HEK293 (cell line): Measurements from ENCODE around the gene TSC2.

Source experiments
- ATF2 ChIP-seq: fragments of 450-650 bp; formaldehyde crosslinking; IDR thresholded peaks from 2 replicates; pipeline ENCODE4 v1.5.1; 2016; ENCODE audit warnings: missing biosample characterization, missing genetic modification characterization, low read depth
- EGR2 ChIP-seq: fragments of 450-650 bp; formaldehyde crosslinking; IDR thresholded peaks from 2 replicates; pipeline ENCODE4 v1.5.1; 2016; ENCODE audit warnings: low read depth, missing biosample characterization, missing genetic modification characterization
- GLI4 ChIP-seq: fragments of 450-650 bp; formaldehyde crosslinking; IDR thresholded peaks from 2 replicates; pipeline ENCODE4 v1.5.1; 2016; ENCODE audit warnings: missing biosample characterization, missing genetic modification characterization
- HIC1 ChIP-seq: fragments of 450-650 bp; formaldehyde crosslinking; IDR thresholded peaks from 2 replicates; pipeline ENCODE4 v1.5.1; 2016; ENCODE audit warnings: missing biosample characterization, missing genetic modification characterization
- PATZ1 ChIP-seq: fragments of 450-650 bp; formaldehyde crosslinking; IDR thresholded peaks from 2 replicates; pipeline ENCODE4 v1.5.1; 2016; ENCODE audit warnings: missing biosample characterization, missing genetic modification characterization
- PRDM10 ChIP-seq: fragments of 450-650 bp; formaldehyde crosslinking; IDR thresholded peaks from 2 replicates; pipeline ENCODE4 v1.5.1; 2016; ENCODE audit warnings: missing biosample characterization, missing genetic modification characterization
- ZBTB44 ChIP-seq: fragments of 450-650 bp; IDR thresholded peaks from 2 replicates; pipeline ENCODE4 v1.5.1; 2018; ENCODE audit warnings: missing biosample characterization, mild to moderate bottlenecking, missing genetic modification characterization
- ZBTB48 ChIP-seq: fragments of 450-650 bp; formaldehyde crosslinking; IDR thresholded peaks from 2 replicates; pipeline ENCODE4 v1.5.1; 2016; ENCODE audit warnings: missing biosample characterization, missing genetic modification characterization
- ZFP3 ChIP-seq: fragments of 450-650 bp; formaldehyde crosslinking; IDR thresholded peaks from 2 replicates; pipeline ENCODE4 v1.5.1; 2016; ENCODE audit warnings: low read depth, missing biosample characterization, missing genetic modification characterization
- ZFP69B ChIP-seq: fragments of 450-650 bp; formaldehyde crosslinking; IDR thresholded peaks from 2 replicates; pipeline ENCODE4 v1.5.1; 2016; ENCODE audit warnings: missing biosample characterization, missing genetic modification characterization
- ZNF2 ChIP-seq: fragments of 450-650 bp; formaldehyde crosslinking; IDR thresholded peaks from 2 replicates; pipeline ENCODE4 v1.5.1; 2016; ENCODE audit warnings: missing biosample characterization, missing genetic modification characterization
- ZNF211 ChIP-seq: fragments of 450-650 bp; formaldehyde crosslinking; IDR thresholded peaks from 2 replicates; pipeline ENCODE4 v1.5.1; 2016; ENCODE audit warnings: low read depth, missing biosample characterization, missing genetic modification characterization
- ZNF214 ChIP-seq: fragments of 450-650 bp; formaldehyde crosslinking; IDR thresholded peaks from 2 replicates; pipeline ENCODE4 v1.5.1; 2017; ENCODE audit warnings: missing biosample characterization, mild to moderate bottlenecking, missing genetic modification characterization, borderline replicate concordance
- ZNF221 ChIP-seq: fragments of 450-650 bp; formaldehyde crosslinking; IDR thresholded peaks from 2 replicates; pipeline ENCODE4 v1.5.1; 2017; ENCODE audit warnings: missing biosample characterization, missing genetic modification characterization, borderline replicate concordance
- ZNF37A ChIP-seq: fragments of 450-650 bp; IDR thresholded peaks from 2 replicates; pipeline ENCODE4 v1.5.1; 2018; ENCODE audit warnings: missing biosample characterization, missing genetic modification characterization
- ZNF394 ChIP-seq: fragments of 450-650 bp; formaldehyde crosslinking; IDR thresholded peaks from 2 replicates; pipeline ENCODE4 v1.5.1; 2016; ENCODE audit warnings: missing biosample characterization, missing genetic modification characterization, mild to moderate bottlenecking, moderate library complexity, borderline replicate concordance
- ZNF398 ChIP-seq: fragments of 450-650 bp; formaldehyde crosslinking; IDR thresholded peaks from 2 replicates; pipeline ENCODE4 v1.5.1; 2017; ENCODE audit warnings: missing biosample characterization, missing genetic modification characterization
- ZNF426 ChIP-seq: fragments of 450-650 bp; formaldehyde crosslinking; IDR thresholded peaks from 2 replicates; pipeline ENCODE4 v1.5.1; 2017; ENCODE audit warnings: missing biosample characterization, missing genetic modification characterization, mild to moderate bottlenecking, inconsistent platforms, moderate library complexity
- ZNF433 ChIP-seq: fragments of 450-650 bp; formaldehyde crosslinking; IDR thresholded peaks from 2 replicates; pipeline ENCODE4 v1.5.1; 2016; ENCODE audit warnings: missing biosample characterization, missing genetic modification characterization, low read depth
- ZNF501 ChIP-seq: fragments of 450-650 bp; formaldehyde crosslinking; IDR thresholded peaks from 2 replicates; pipeline ENCODE4 v1.5.1; 2016; ENCODE audit warnings: missing biosample characterization, missing genetic modification characterization
- ZNF555 ChIP-seq: fragments of 450-650 bp; formaldehyde crosslinking; conservative IDR thresholded peaks from 2 replicates; pipeline ENCODE4 v1.5.1; 2017; ENCODE audit warnings: missing biosample characterization, mild to moderate bottlenecking, missing genetic modification characterization, inconsistent platforms
- ZNF621 ChIP-seq: fragments of 450-650 bp; formaldehyde crosslinking; IDR thresholded peaks from 2 replicates; pipeline ENCODE4 v1.5.1; 2017; ENCODE audit warnings: missing biosample characterization, missing genetic modification characterization
- ZNF664 ChIP-seq: fragments of 450-650 bp; formaldehyde crosslinking; IDR thresholded peaks from 2 replicates; pipeline ENCODE4 v1.5.1; 2016; ENCODE audit warnings: missing biosample characterization, missing genetic modification characterization
- ZNF677 ChIP-seq: fragments of 450-650 bp; IDR thresholded peaks from 2 replicates; pipeline ENCODE4 v1.5.0; 2018; ENCODE audit warnings: missing biosample characterization, mild to moderate bottlenecking, missing genetic modification characterization, moderate library complexity
- ZNF785 ChIP-seq: fragments of 450-650 bp; formaldehyde crosslinking; IDR thresholded peaks from 2 replicates; pipeline ENCODE4 v1.5.1; 2016; ENCODE audit warnings: missing biosample characterization, missing genetic modification characterization
- ZNF792 ChIP-seq: fragments of 450-650 bp; formaldehyde crosslinking; IDR thresholded peaks from 2 replicates; pipeline ENCODE4 v1.5.1; 2016; ENCODE audit warnings: missing biosample characterization, missing genetic modification characterization
- ZSCAN16 ChIP-seq: fragments of 450-650 bp; formaldehyde crosslinking; IDR thresholded peaks from 2 replicates; pipeline ENCODE4 v1.5.1; 2016; ENCODE audit warnings: missing biosample characterization, missing genetic modification characterization

Gene TSC2

GRCh38 chr16:2009791-2010510 lies 37.8 kb upstream of the TSC2 start, which contains the start of gene ZNF598 (continued):
- TF ChIP-seq EGR2 (tag by site-specific recombination) = no peak
- no peak for TF ChIP-seq ZNF677
- TF ChIP-seq ZFP69B (tag by site-specific recombination) = peak; percentile 60; the same call in 1 of the 2 replicates
- TF ChIP-seq ZNF664 (tag by site-specific recombination) = no peak
- no peak for TF ChIP-seq ZFP3 (tag by site-specific recombination)
- 0 out of 2 replicates have a peak, but pooled peaks have one; percentile 27 for TF ChIP-seq ZBTB48 (tag by site-specific recombination)
- no peak for TF ChIP-seq ATF2 (tag by site-specific recombination)
- TF ChIP-seq ZNF785 (tag by site-specific recombination) = no peak; the same call in 1 of the 2 replicates
- TF ChIP-seq PRDM10 = peak; percentile 30
- no peak for TF ChIP-seq PATZ1 (tag by site-specific recombination)
- no peak for TF ChIP-seq ZNF398 (tag by site-specific recombination)
- no peak for TF ChIP-seq ZNF792 (tag by site-specific recombination)
- TF ChIP-seq ZBTB44 (tag by site-specific recombination) = peak; percentile 64; the same call in 1 of the 2 replicates
- peak; percentile 61 for TF ChIP-seq ZNF394
- TF ChIP-seq ZNF211 (tag by site-specific recombination) = no peak
- TF ChIP-seq ZNF37A (tag by site-specific recombination) = no peak
- no peak for TF ChIP-seq ZNF426 (tag by site-specific recombination)
- TF ChIP-seq ZNF501 (tag by site-specific recombination) = peak; percentile 61; the same call in 1 of the 2 replicates
- no peak for TF ChIP-seq ZNF214
- no peak for TF ChIP-seq ZSCAN16
- TF ChIP-seq ZNF433 (tag by site-specific recombination) = no peak
- no peak for TF ChIP-seq HIC1
- TF ChIP-seq ZNF555 = no peak
- TF ChIP-seq ZNF621 (tag by site-specific recombination) = no peak
- TF ChIP-seq ZNF221 (tag by site-specific recombination) = no peak
- TF ChIP-seq GLI4 (tag by site-specific recombination) = no peak
- peak; percentile 72 for TF ChIP-seq ZNF2 (tag by site-specific recombination)
